GM18511 (cell line): ENCODE results near the gene BCL2L1.

Source experiments
- ATAC-seq: cut with Tn5 transposase; IDR thresholded peaks from one replicate; pipeline ENCODE4 v1.9.1; 2021; ENCODE audit warnings: mild to moderate bottlenecking, moderate library complexity; ENCODE audit not compliant: unreplicated experiment

The BCL2L1 gene

GRCh38 chr20:31615416-31615815 lies 107.3 kb downstream of the BCL2L1 start:
- no peak for ATAC-seq
